Posterior cingulate gyrus (tissue), 11 donors: ENCODE data around the gene CADM4.
"Not testable (repeated sequence)": the region's sequence is repeated elsewhere in the genome, so short reads cannot be mapped to it uniquely, and the experiment has no call there.

ENCODE experiments used
- DNase-seq, 10 donors: peaks; one replicate each; pipeline versions ENCODE4 v3.0.0 to v3.0.0-alpha.2; 2020 to 2021; ENCODE audit warnings: mixed read lengths in 3 of 10
- intact Hi-C: fragments of 100-400 bp; cut with DNase I; formaldehyde crosslinking; loops from one replicate; pipeline ENCODE4 v1.15.1; 2023

Gene CADM4

GRCh38 chr19:43638214-43638994, 1.2 kb downstream of the CADM4 start:
- DNase-seq, result peak in 1 of 10 donors; percentile 66

DNA sequence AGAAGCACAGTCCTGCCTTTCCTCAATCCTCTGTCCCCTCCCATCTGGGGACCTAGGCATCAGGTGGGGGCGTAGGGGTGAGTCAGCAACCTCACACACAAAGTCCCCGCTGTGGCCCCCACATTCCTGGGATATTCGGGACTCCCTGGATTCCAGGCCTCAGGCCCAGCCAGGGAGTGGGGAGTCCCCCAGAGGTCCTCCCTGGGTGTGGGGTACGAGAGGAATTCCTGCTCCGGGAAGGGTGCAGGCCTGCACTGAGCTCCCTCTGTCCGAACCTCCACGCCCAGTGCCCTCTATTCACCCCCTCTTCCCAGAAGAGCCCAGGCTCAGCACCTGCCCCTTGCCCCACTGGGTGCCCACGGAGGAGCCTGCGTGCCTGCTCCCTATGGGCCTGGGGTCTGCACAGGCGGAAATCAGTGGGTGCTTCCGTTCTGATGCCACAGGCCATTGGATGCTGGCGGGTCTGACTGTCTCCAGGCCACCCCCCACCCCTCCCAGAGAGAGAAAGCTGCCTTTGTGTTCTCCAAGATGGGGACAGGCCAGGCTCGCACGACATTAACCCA, 3.4 kb downstream of the CADM4 start:
- intact Hi-C loops, result no loop called here

More at GRCh38 chr19:43638214-43638994, 1.2 kb downstream of the CADM4 start:
- intact Hi-C loops, result no loop called here

DNA sequence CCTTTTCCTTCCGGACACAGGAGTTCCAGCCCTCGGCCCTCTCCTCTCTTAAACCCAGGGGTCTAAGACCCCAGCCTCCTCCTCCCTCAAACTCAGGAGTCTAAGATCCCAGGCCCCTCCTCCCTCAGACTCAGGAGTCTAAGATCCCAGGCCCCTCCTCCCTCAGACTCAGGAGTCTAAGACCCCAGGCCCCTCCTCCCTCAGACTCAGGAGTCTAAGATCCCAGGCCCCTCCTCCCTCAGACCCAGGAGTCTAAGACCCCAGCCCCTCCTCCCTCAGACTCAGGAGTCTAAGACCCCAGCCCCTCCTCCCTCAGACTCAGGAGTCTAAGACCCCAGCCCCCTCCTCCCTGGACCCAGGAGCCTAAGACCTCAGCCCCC, 4.1 kb downstream of the CADM4 start:
- DNase-seq, intact Hi-C loops: not testable (repeated sequence)

More for the DNA sequence above, 3.4 kb downstream of the CADM4 start:
- peak in 6 of 10 donors; percentile 45 to 93 (median 70) for DNase-seq

DNA sequence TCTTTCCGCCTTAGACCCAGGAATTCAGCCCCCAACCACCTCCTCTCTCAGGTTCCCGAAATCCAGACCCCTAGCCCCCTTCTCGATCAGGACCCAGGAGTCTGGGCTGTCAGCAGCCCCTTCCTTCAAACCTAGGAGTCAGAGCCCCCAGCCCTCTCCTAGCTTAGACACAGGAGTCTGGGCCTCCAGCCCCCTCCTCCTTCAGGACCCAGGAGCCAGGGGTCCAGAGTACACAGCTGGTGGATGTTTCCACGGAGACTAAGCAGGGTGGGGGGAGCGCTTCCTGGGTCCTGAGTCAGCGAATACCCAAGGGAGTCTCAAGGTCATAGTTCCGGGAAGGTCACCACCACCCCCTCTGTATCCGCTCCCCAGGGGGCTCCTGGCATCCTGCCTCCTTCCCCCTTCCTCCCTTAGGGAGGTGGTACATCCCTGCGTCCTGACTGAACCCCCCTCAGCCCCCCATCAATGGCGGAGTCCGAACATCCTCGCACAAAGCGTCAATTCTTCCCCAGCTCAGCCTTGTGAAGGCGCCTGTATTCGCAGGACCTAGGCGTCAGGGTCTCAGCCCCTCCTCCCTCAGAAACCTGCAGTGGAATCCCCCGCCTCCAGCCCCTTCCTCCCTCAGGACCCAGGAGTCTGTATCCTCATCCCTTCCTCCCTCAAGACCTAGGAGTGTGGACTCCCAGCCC, 4.6 kb downstream of the CADM4 start:
- intact Hi-C loops, result no loop called here
- DNase-seq, result peak in 8 of 10 donors; percentile 46 to 94 (median 70)

DNA sequence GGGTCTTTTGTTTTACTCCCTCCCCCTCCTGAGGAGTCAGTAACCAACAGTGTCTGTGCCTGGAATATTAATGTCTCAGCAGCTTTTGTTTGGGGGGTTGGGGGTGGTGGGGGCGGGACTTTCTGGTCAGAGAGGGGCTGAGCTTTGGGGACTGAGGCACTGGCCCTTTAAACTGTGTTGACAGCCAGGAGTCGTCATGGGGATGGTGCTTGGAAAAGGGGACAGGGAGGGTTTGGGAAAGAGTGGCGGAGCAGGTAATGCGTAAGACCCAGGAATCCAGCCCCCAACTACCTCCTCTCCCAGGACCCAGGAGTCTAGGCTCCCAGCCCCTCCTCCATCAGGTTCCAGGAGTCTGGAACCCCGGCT, 5.2 kb downstream of the CADM4 start:
- intact Hi-C loops, result no loop called here
- peak in 7 of 10 donors; percentile 37 to 92 (median 59) for DNase-seq

GRCh38 chr19:43634068-43634467, 5.6 kb downstream of the CADM4 start:
- DNase-seq, result no peak
- intact Hi-C loops, result no loop called here

GRCh38 chr19:43633520-43633919, 6.1 kb downstream of the CADM4 start:
- intact Hi-C loops, result no loop called here
- no peak for DNase-seq

GRCh38 chr19:43631491-43631890, 8.2 kb downstream of the CADM4 start:
- DNase-seq, result no peak
- intact Hi-C loops, result no loop called here

DNA sequence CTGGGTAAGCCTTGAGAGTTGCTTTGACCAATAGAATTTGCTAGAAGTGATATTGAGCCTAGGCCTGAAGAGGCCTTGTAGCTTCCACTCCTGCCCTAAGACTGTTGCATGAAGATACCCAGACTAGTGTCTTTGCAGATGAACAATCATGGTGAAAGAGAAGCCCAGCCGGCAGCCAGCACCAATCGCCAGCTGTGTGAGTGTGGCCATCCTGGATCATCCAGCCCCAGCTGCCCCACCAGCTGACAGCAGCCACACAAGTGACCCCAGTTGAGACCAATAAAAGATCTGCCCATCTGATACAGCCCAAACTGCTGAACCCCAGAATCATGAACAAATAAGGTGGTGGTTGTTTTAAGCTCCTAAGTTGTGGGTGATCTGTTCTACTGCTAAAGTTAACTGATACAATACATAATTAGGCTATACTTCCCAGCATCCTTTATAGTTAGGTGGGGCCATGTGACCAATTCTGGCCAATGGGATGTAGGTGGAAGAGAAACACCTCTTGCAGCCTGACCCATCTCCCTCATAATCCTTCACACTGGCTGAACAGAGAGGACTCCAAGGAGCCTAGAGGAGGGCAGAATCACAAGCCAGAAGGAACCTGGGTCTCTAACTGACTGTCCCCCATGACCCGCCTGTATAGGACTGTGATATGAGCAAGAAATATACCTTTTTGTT, 10.9 kb downstream of the CADM4 start:
- intact Hi-C loops, result no loop called here
- peak in 1 of 10 donors; percentile 20 for DNase-seq

- no peak for DNase-seq
- intact Hi-C loops, result no loop called here
Measured at GRCh38 chr19:43626838-43627237, 12.8 kb downstream of the CADM4 start.

DNA sequence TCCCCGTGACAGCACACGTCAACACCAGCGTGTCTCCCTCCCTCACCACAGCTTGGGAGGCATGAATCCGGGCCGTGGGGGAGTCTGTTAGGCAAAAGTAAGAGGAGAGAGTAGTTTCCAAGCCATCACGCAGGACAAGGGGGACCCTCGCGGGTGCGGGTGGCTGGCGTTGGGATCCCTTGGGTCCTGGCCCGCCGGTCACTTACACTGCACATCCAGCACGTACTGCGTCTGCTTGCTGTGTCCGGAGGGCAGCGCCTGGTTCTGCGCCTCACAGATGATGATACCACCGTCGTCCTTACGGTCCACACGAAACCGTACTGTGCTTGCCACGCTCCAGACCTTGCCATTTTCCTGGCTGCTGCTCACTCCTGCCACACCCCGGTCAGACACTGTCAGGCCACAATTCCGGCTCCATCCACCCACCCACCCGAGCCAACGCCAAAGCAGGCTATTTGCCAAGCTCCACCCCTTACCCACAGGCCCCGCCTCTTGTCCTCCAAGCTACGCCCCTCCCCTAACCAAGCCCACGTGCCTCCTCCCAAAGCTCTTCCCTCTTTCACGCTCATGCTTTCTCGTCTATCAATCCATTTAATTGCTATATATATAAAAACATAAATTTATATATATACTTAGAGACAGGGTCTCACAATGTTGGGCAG, 13.6 kb downstream of the CADM4 start:
- intact Hi-C loops, result no loop called here
- DNase-seq, result peak in 3 of 10 donors; percentile 45 to 91 (median 74)

DNA sequence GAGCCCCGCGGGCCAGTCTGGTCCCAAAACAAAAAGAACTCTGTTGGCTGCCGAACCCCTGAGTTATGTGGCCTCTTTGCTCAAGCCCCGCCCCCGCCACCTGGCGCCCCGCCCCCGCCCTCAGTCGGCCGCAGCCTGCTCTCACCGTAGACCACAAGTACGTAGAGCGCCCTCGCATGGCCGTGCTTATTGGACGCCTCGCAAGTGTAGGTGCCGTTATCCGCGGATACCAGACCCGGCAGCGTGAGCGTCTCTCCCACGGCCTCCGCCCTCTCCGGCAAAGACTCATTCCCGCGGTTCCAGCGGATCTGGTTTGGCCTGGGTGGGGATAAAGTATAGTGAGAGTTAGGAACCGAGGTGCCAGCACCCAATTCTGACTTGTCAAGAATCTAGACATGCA, 14.7 kb downstream of the CADM4 start:
- DNase-seq, result peak in 2 of 10 donors; percentile 63 to 81
- intact Hi-C loops, result no loop called here

DNA sequence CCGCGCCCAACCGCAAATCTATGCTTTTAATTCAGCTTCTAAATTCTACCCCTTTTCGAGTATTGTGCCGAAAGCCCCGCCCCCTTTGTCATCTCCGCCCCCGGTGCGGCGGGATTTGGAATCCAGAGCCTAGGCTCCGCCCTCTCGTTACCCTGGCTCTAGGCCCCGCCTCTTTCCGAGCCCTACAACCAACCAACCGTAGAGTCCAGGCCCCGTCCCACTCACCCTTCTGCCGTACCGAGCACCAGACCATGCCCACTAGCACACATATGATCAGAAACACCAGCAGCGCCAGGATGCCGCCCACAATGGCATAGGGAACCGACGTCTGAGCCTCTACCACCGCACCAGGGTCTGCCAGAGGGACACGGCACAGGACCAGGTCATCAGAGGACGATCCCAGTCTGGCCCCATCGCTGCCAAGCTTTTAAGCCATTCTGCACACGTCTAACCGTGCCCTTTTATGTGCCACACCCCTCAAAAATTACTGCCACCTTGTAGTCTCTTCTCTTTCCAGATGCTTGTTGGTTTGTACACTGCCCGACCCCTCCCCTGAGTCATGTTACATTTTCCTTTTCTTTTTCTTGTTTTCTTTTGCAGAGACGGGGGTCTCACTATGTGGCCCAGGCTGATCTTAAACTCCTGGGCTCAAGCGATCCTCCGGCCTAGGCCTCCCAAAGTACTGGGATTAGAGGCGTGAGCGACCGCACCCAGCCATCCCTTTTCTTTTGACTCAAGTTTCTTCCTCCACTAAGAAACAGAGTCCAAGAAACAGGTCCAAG, 15.6 kb downstream of the CADM4 start:
- intact Hi-C loops, result no loop called here
- DNase-seq, result peak in 1 of 10 donors; percentile 67

DNA sequence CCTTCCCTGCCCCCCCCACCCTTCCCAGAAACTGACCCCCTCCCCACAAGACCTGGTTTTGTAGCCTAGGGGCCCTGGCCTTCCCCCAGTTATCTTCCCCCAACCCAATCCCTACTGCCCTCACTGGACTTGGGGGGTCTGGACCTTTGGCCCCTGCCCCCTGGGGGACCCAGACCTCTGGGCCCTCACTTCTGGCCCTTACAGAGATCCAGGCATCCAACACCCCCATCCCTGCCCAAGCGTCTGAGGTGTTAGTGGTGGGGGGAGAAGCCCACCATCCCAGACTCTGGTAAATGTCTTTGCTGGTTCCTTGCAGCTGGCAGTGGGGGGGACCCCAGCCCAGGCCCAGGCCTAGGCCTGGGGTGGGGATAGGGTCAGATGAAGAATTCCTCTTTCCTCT, 16.7 kb downstream of the CADM4 start:
- intact Hi-C loops, result no loop called here
- DNase-seq, result peak in 1 of 10 donors; percentile 20

DNA sequence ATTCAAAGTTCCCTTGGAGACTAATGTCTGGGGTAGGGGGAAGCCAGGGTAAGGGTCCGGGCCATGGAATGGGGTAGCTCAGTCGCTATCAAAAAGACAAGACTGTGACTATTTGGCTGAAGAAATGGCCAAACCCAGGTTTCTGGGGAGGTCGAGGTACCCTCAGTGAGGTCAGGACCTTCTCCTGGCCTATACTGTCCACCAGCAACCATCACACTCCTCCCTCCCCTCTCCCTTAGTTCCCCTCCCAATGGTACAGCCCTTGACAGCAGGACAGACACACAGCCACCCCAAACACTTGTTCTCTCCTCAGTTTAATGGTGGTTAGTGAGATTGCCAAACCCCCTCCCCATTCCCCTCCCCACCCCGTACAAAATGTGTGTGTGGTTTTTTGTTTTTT, 17.6 kb downstream of the CADM4 start:
- DNase-seq, result peak in 2 of 10 donors; percentile 5 to 10
- intact Hi-C loops, result no loop called here

DNA sequence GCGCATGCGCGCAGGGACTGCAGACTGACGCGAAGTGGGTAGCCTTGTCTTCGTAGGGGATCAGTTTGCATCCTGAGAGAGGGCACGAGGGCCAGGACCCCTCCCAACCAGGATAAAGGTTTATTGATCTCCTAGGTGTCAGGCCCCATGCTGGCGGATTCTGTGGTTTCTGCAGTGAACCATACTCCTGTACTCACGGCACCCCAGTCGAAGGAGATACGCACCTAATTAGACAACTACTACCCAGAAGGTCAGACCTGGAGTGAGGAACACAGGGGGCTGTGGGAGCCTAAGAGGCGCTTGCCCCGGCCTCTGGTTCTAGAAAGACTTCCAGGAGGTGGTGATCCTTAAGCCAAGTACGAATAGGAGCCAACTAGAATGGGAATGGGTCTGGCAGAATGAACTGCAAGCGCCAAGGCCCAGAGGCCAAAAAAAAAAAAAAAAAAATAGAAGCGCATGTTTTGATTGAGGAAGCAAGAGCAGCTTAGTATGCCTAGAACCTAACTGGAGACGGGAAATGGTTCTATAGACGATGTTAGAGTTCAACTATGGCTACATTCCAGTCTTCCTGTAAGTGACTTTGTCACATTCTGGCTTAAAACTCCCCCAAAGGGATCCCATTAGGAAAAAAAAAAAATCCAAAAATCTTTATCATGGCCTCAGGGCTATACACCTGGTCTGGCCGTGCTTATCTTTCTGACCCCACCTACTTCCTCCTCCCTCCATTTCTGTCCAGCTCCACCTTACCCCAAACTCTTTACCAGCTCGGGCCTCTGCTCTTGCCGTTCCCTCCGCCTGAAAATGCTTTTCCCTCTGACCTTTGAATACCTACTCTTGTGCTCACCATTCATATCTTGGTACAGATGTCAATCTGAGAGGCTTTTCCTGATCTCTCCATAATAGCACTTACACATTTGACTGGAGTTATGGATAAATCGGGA, 19.3 kb downstream of the CADM4 start:
- intact Hi-C loops, result no loop called here
- no peak for DNase-seq

GRCh38 chr19:43619262-43620060, 20.2 kb downstream of the CADM4 start, which contains the start of gene ZNF428:
TSS of gene ZNF428 (minus strand) at chr19:43619629. CDS start at chr19:43614304, 5,325 bp downstream.
- DNase-seq, result peak; percentile 83 to 99 (median 93)
- intact Hi-C loops, result loop anchor here (5.0 kb wide), 1 partner anchor 33 kb away; no protein-coding TSS in a partner anchor
